CD4-positive, alpha-beta T cell (primary cell): ENCODE data around the gene MEPE. TPM values are rescaled to one million over a fixed set of nuclear protein-coding genes. Genes with fewer than 3 reads are reported as not detected.

Experiments used
- ATAC-seq: fragments of 200-7000 bp; cut with Tn5 transposase; one replicate; pipeline ENCODE4 v1.10.0; 2022; ENCODE audit warnings: mild to moderate bottlenecking; ENCODE audit not compliant: poor library complexity
- CTCF ChIA-PET: fragments of 350-600 bp; sonication (Branson Sonifier 250); formaldehyde crosslinking; loops from one replicate; lab custom pipeline; 2021; ENCODE audit warnings: antibody characterized with exemption, inconsistent platforms; lab: Charles Lee
- POLR2A ChIA-PET: fragments of 350-600 bp; sonication (Branson Sonifier 250); formaldehyde crosslinking; loops from one replicate; lab custom pipeline; 2021; ENCODE audit warnings: antibody characterized with exemption, inconsistent platforms; lab: Charles Lee
- DNase-seq, 14 experiments: peaks; one replicate each; pipeline ENCODE4 v3.0.0-alpha.2; 2013 to 2020; ENCODE audit warnings: mixed read lengths in 2 of 14
- H3K27ac ChIP-seq, 2 donors: one replicate each; pipeline versions ENCODE4 v1.5.1 to v1.7.0; 2013; ENCODE audit warnings: low read length in 2 of 2, low read depth in 1 of 2, mild to moderate bottlenecking in 1 of 2
- H3K27me3 ChIP-seq, 2 experiments: 1 replicate in 1 of 2; 2 replicates in 1 of 2; pipeline versions ENCODE4 v1.6.1 to v1.7.0; 2013; ENCODE audit warnings: low read length in 2 of 2, control low read depth in 1 of 2, mild to moderate bottlenecking in 1 of 2, moderate library complexity in 1 of 2; ENCODE audit not compliant: insufficient read depth in 2 of 2, control insufficient read depth in 1 of 2
- H3K36me3 ChIP-seq: one replicate; pipeline ENCODE4 v1.6.1; 2013; ENCODE audit warnings: low read length, control low read depth; ENCODE audit not compliant: insufficient read depth
- H3K4me1 ChIP-seq: one replicate; pipeline ENCODE4 v1.6.1; 2013; ENCODE audit warnings: low read length, control low read depth; ENCODE audit not compliant: insufficient read depth
- H3K4me3 ChIP-seq: one replicate; pipeline ENCODE4 v1.5.1; 2013; ENCODE audit warnings: mild to moderate bottlenecking, low read length, moderate library complexity
- H3K9me3 ChIP-seq, 2 experiments: 1 replicate in 1 of 2; 2 replicates in 1 of 2; pipeline versions ENCODE4 v1.6.1 to v1.7.0; 2013; ENCODE audit warnings: low read length in 2 of 2, mild to moderate bottlenecking in 2 of 2, control low read depth in 1 of 2, moderate library complexity in 1 of 2; ENCODE audit not compliant: control insufficient read depth in 1 of 2, insufficient read depth in 1 of 2
- H3K27ac Mint-ChIP-seq: one replicate; pipeline ENCODE4 v1.8.0; 2020; ENCODE audit warnings: mixed read lengths
- H3K27me3 Mint-ChIP-seq: one replicate; pipeline ENCODE4 v1.8.0; 2021; ENCODE audit warnings: mixed read lengths
- H3K36me3 Mint-ChIP-seq: one replicate; pipeline ENCODE4 v1.8.0; 2021; ENCODE audit warnings: low read depth, mixed read lengths
- H3K4me1 Mint-ChIP-seq: one replicate; pipeline ENCODE4 v1.8.0; 2021; ENCODE audit warnings: low read depth, mixed read lengths
- H3K4me3 Mint-ChIP-seq: one replicate; pipeline ENCODE4 v1.8.0; 2020; ENCODE audit warnings: mild to moderate bottlenecking, mixed read lengths
- H3K9me3 Mint-ChIP-seq: one replicate; pipeline ENCODE4 v1.8.0; 2020; ENCODE audit warnings: mixed read lengths
- CTCF ChIP-seq: fragments of 200-600 bp; IDR thresholded peaks from one replicate; pipeline ENCODE4 v1.8.0; 2022; ENCODE audit warnings: antibody characterized with exemption, mild to moderate bottlenecking
- intact Hi-C, 2 experiments: fragments of 100-400 bp; cut with DNase I in 1 of 2; cut with micrococcal nuclease in 1 of 2; formaldehyde crosslinking; loops; one replicate each; pipeline versions ENCODE4 v1.15.1 to v1.9.0; 2023 to 2025; cut with DNase I, micrococcal nuclease
- total RNA-seq, 174 experiments: library from RNA in 2 of 174; stranded (reverse) in 2 of 174; gene quantifications; one replicate each; pipeline ENCODE4 v1.2.3 and lab custom pipeline; 2021 to 2026

Gene MEPE
- total RNA-seq, 2 experiments from 2014 or later = not detected

DNA sequence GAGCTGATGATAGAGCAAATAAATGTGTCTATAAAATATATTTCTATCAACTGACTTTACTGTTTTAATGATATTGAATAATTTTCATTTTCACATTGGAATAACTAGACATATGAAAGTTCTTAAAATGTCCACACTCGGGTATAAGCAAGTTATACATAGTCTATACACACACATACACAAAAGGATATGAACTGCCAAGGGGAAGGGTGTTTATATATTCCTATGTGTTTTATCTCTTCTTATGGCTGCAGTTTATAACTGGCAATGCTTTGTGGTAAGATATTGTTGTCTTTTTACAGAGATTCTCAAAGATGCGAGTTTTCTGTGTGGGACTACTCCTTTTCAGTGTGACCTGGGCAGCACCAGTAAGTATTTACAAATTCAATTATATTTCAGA is 1.6 kb downstream of the MEPE start:
- Mint-ChIP-seq H3K36me3 (no peaks in the 10 kb centered on the region), H3K27me3 (peaks cover 10% of the 10 kb centered on the region), H3K4me1 (no peaks in the 10 kb centered on the region), H3K27ac (no peak overlapping the region), H3K9me3 (no peaks in the 10 kb centered on the region), H3K4me3 (no peak overlapping the region)
- Histone ChIP-seq H3K27me3 (no peaks in the 10 kb centered on the region), H3K27ac (no peak overlapping the region), H3K9me3 (no peaks in the 10 kb centered on the region), H3K4me3 (no peak overlapping the region), H3K36me3 (no peaks in the 10 kb centered on the region), H3K4me1 (no peaks in the 10 kb centered on the region)
- intact Hi-C loops = no loop called here
- DNase-seq = no peak
- POLR2A ChIA-PET = no interaction called here
- CTCF ChIA-PET = no interaction called here
- no peak for TF ChIP-seq CTCF
- no peak for ATAC-seq

GRCh38 chr4:87835197-87835596 is 2.4 kb downstream of the MEPE start:
- Mint-ChIP-seq H3K4me3 (no peak overlapping the region), H3K27me3 (peaks cover 9% of the 10 kb centered on the region), H3K36me3 (no peaks in the 10 kb centered on the region), H3K9me3 (no peaks in the 10 kb centered on the region), H3K27ac (no peak overlapping the region), H3K4me1 (no peaks in the 10 kb centered on the region)
- ChIA-PET POLR2A (no interaction called here), CTCF (no interaction called here)
- Histone ChIP-seq H3K4me1 (no peaks in the 10 kb centered on the region), H3K9me3 (no peaks in the 10 kb centered on the region), H3K4me3 (no peak overlapping the region), H3K27me3 (peaks cover 0 to 4% of the 10 kb centered on the region in 2 experiments), H3K27ac (no peak overlapping the region), H3K36me3 (no peaks in the 10 kb centered on the region)
- TF ChIP-seq CTCF = no peak
- DNase-seq = no peak
- intact Hi-C loops = no loop called here
- no peak for ATAC-seq

DNA sequence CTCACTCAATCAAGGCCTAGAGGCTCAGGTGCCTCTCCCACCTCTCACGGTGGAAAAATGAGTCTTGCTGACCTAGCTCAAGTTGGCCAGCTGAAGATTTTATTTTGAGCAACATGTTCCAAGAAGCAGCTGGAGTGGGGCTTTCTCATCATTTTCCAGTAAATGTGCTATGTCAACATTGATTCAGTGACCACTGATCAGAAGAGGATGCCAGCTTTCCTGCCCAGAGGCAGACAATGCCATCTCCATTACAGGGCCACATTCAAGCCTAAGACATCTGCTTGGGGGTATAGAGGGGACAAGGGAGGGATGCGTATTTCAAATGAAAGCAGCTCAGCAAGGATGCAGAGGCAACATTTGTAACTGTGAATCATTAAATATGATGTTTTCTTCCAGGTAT is 3.0 kb downstream of the MEPE start:
- ATAC-seq (no peak), DNase-seq (no peak)
- H3K36me3 ChIP-seq = no peaks in the 10 kb centered on the region
- H3K9me3 ChIP-seq = no peaks in the 10 kb centered on the region
- no peaks in the 10 kb centered on the region for H3K4me1 ChIP-seq
- Mint-ChIP-seq H3K27ac (no peak overlapping the region), H3K9me3 (no peaks in the 10 kb centered on the region), H3K27me3 (peaks cover 13% of the 10 kb centered on the region), H3K36me3 (no peaks in the 10 kb centered on the region), H3K4me3 (no peak overlapping the region), H3K4me1 (no peaks in the 10 kb centered on the region)
- no peak overlapping the region for H3K4me3 ChIP-seq
- ChIA-PET CTCF (no interaction called here), POLR2A (no interaction called here)
- intact Hi-C loops = no loop called here
- H3K27me3 ChIP-seq = peaks cover 0 to 4% of the 10 kb centered on the region in 2 experiments
- no peak overlapping the region for H3K27ac ChIP-seq
- no peak for TF ChIP-seq CTCF
